Neural cell (in vitro differentiated cells): ENCODE results near the gene THAP8. TPM values are rescaled to one million over a fixed set of nuclear protein-coding genes. Genes with fewer than 3 reads are reported as not detected.

Experiments used
- H2AFZ ChIP-seq: fragments of 200-600, 300-800 bp; sonication (generic), shearing (Covaris generic); 2 replicates; pipeline ENCODE4 v1.6.0; 2014; ENCODE audit warnings: low read depth, mild to moderate bottlenecking, antibody characterized with exemption, low read length, moderate library complexity
- H3F3A ChIP-seq: fragments of 200-600 bp; shearing (Covaris generic); 2 replicates; pipeline ENCODE4 v1.6.1; 2016; ENCODE audit warnings: mild to moderate bottlenecking, moderate library complexity, mixed read lengths, antibody characterized with exemption, low read length; ENCODE audit not compliant: insufficient read depth, poor library complexity, severe bottlenecking
- H3K27ac ChIP-seq: fragments of 200-600, 300-800 bp; sonication (generic), shearing (Covaris generic); 2 replicates; pipeline ENCODE4 v1.5.1; 2014; ENCODE audit warnings: mild to moderate bottlenecking, low read length, moderate library complexity
- H3K27me3 ChIP-seq: fragments of 300-800, 200-600 bp; sonication (generic), shearing (Covaris generic); 2 replicates; pipeline ENCODE4 v1.6.0; 2014; ENCODE audit warnings: mild to moderate bottlenecking, low read depth, low read length, moderate library complexity; ENCODE audit not compliant: insufficient read depth
- H3K36me3 ChIP-seq: fragments of 300-800, 200-600 bp; sonication (generic), shearing (Covaris generic); 2 replicates; pipeline ENCODE4 v1.5.1; 2014; ENCODE audit warnings: mild to moderate bottlenecking, antibody characterized with exemption, low read length, moderate library complexity; ENCODE audit not compliant: insufficient read depth
- H3K4me2 ChIP-seq: fragments of 300-800, 200-600 bp; sonication (generic), shearing (Covaris generic); 2 replicates; pipeline ENCODE4 v1.6.0; 2014; ENCODE audit warnings: mild to moderate bottlenecking, low read length
- H3K4me3 ChIP-seq: fragments of 300-800, 200-600 bp; sonication (generic), shearing (Covaris generic); 2 replicates; pipeline ENCODE4 v1.5.1; 2014; ENCODE audit warnings: mild to moderate bottlenecking, low read length, moderate library complexity
- H3K79me2 ChIP-seq: fragments of 200-600 bp; shearing (Covaris generic); replicated peaks from 2 replicates; pipeline ENCODE4 v1.6.0; 2014; ENCODE audit warnings: mild to moderate bottlenecking, low read length, moderate library complexity; ENCODE audit not compliant: insufficient read depth
- H3K9ac ChIP-seq: fragments of 300-800, 200-600 bp; sonication (generic), shearing (Covaris generic); 2 replicates; pipeline ENCODE4 v1.6.1; 2016; ENCODE audit warnings: mild to moderate bottlenecking, low read length, mixed read lengths
- H3K9me2 ChIP-seq: fragments of 200-600 bp; shearing (Covaris generic); 2 replicates; pipeline ENCODE4 v1.6.1; 2016; ENCODE audit warnings: mild to moderate bottlenecking, low read length, mixed read lengths; ENCODE audit not compliant: insufficient read depth
- H3K9me3 ChIP-seq: fragments of 200-600, 300-800 bp; sonication (generic), shearing (Covaris generic); 2 replicates; pipeline ENCODE4 v1.6.1; 2016; ENCODE audit warnings: mild to moderate bottlenecking, mixed run types, low read length, moderate library complexity, mixed read lengths
- H4K20me1 ChIP-seq: fragments of 200-600 bp; shearing (Covaris generic); 2 replicates; pipeline ENCODE4 v1.6.1; 2016; ENCODE audit warnings: mild to moderate bottlenecking, mixed run types; ENCODE audit not compliant: insufficient read depth
- CTCF ChIP-seq: fragments of 450-650 bp; IDR thresholded peaks from 2 replicates; pipeline ENCODE4 v1.5.1; 2014; ENCODE audit warnings: antibody characterized with exemption, mild to moderate bottlenecking, moderate library complexity; ENCODE audit not compliant: poor library complexity, severe bottlenecking
- EP300 ChIP-seq: fragments of 450-650 bp; conservative IDR thresholded peaks from 2 replicates; pipeline ENCODE4 v1.6.1; 2014; ENCODE audit warnings: antibody characterized with exemption, mild to moderate bottlenecking, moderate library complexity; ENCODE audit not compliant: poor library complexity, severe bottlenecking
- EZH2 ChIP-seq: fragments of 200-600, 300-800 bp; shearing (Covaris generic), sonication (generic); IDR thresholded peaks from 2 replicates; pipeline ENCODE4 v1.6.1; 2014; ENCODE audit warnings: antibody characterized with exemption, low read length, borderline replicate concordance, mild to moderate bottlenecking; ENCODE audit not compliant: insufficient read depth, poor library complexity, severe bottlenecking
- MXI1 ChIP-seq: fragments of 450-650 bp; conservative IDR thresholded peaks from 2 replicates; pipeline ENCODE4 v1.6.1; 2014; ENCODE audit warnings: antibody characterized with exemption, mild to moderate bottlenecking; ENCODE audit not compliant: poor library complexity, severe bottlenecking
- POLR2AphosphoS5 ChIP-seq: IDR thresholded peaks from 2 replicates; pipeline ENCODE4 v1.6.1; 2012
- RAD21 ChIP-seq: fragments of 450-650 bp; conservative IDR thresholded peaks from 2 replicates; pipeline ENCODE4 v1.6.1; 2014; ENCODE audit warnings: antibody characterized with exemption, mild to moderate bottlenecking, moderate library complexity
- SMC3 ChIP-seq: fragments of 450-650 bp; conservative IDR thresholded peaks from 2 replicates; pipeline ENCODE4 v1.6.1; 2014; ENCODE audit warnings: antibody characterized with exemption, mild to moderate bottlenecking, moderate library complexity; ENCODE audit not compliant: poor library complexity
- TAF1 ChIP-seq: IDR thresholded peaks from 2 replicates; pipeline ENCODE4 v1.6.1; 2012; ENCODE audit warnings: low read depth
- polyA plus RNA-seq: library from polyadenylated mRNA; depleted of rRNA; stranded (reverse); fragments of >200 nt; gene quantifications from 2 replicates; pipeline ENCODE4 v1.2.3, GENCODE V29; 2014
- TF ChIP-seq, protein P1 (sequence below): IDR thresholded peaks from 2 replicates; pipeline ENCODE4 v1.6.1; 2012; ENCODE audit warnings: borderline replicate concordance

THAP8 gene
- polyA plus RNA-seq, 1 donor from 2014 or later, result 5.5 TPM

- H3K27me3 ChIP-seq, result no peaks in the 10 kb centered on the region
- H3K9me2 ChIP-seq, result no peaks in the 10 kb centered on the region
- TF ChIP-seq RAD21, result no peak
- TF ChIP-seq POLR2AphosphoS5, result peak; percentile 66
- no peak for TF ChIP-seq TAF1
- TF ChIP-seq CTCF, result no peak
- peak; percentile 57 for TF ChIP-seq MXI1
- TF ChIP-seq, protein P1, sequence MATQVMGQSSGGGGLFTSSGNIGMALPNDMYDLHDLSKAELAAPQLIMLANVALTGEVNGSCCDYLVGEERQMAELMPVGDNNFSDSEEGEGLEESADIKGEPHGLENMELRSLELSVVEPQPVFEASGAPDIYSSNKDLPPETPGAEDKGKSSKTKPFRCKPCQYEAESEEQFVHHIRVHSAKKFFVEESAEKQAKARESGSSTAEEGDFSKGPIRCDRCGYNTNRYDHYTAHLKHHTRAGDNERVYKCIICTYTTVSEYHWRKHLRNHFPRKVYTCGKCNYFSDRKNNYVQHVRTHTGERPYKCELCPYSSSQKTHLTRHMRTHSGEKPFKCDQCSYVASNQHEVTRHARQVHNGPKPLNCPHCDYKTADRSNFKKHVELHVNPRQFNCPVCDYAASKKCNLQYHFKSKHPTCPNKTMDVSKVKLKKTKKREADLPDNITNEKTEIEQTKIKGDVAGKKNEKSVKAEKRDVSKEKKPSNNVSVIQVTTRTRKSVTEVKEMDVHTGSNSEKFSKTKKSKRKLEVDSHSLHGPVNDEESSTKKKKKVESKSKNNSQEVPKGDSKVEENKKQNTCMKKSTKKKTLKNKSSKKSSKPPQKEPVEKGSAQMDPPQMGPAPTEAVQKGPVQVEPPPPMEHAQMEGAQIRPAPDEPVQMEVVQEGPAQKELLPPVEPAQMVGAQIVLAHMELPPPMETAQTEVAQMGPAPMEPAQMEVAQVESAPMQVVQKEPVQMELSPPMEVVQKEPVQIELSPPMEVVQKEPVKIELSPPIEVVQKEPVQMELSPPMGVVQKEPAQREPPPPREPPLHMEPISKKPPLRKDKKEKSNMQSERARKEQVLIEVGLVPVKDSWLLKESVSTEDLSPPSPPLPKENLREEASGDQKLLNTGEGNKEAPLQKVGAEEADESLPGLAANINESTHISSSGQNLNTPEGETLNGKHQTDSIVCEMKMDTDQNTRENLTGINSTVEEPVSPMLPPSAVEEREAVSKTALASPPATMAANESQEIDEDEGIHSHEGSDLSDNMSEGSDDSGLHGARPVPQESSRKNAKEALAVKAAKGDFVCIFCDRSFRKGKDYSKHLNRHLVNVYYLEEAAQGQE, result no peak
- TF ChIP-seq EP300, result no peak
- no peak for TF ChIP-seq EZH2
- TF ChIP-seq SMC3, result no peak
- H3K36me3 ChIP-seq, result peaks cover 5% of the 10 kb centered on the region
- no peaks in the 10 kb centered on the region for H3F3A ChIP-seq
- H3K9me3 ChIP-seq, result no peaks in the 10 kb centered on the region
- peak within 1 kb of the TSS; percentile 72 for H3K4me3 ChIP-seq
- peak within 1 kb of the TSS; percentile 24 for H3K27ac ChIP-seq
- peak within 1 kb of the TSS; percentile 72 for H3K9ac ChIP-seq
- no peaks in the 10 kb centered on the region for H3K79me2 ChIP-seq
- no peaks in the 10 kb centered on the region for H4K20me1 ChIP-seq
- H3K4me2 ChIP-seq, result peak within 1 kb of the TSS; percentile 53
- H2AFZ ChIP-seq, result peak within 1 kb of the TSS; percentile 80
Observed at GRCh38 chr19:36014012-36014924, 39.8 kb downstream of the THAP8 start, which contains the start of gene ALKBH6. Gene ALKBH6 (minus strand): TSS chr19:36014213. CDS start chr19:36013397, 816 bp downstream.

DNA sequence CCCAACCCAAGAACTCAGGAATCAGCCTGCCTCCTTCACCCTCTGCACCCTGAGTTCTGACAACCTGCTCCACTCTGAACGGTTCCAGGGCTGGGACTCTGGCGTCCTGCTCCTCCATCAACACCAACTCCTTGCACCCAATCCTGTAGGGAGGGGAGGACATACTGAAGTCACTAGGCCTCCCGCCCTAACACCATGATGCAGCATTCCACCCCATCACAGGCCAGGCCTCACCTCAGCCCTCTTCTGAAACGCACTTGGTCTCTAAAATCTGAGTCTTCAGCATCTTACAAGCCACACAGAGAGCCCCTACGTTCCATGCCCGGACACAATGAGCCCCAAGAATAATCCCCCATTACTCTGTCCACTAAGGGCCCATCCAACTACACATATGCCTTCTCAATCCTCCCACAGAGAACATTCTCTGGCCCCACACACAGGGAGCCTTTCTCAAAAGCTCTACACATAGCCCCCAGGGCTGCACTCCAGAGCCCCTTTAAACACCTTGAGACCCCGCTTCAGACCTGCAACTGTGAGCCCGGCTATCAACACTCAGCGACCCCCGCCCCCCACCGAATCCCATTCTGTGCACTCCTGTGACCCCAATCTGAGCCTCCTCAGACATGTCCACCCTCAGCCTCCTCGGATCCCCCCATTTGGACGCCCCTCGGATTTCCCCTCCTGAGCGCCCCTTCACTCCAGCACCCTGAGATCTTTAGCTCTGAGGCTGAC lies 40.6 kb downstream of the THAP8 start:
- Histone ChIP-seq H3K9ac (peak overlapping the region; percentile 72), H3K9me3 (no peaks in the 10 kb centered on the region), H3K27ac (peak overlapping the region; percentile 24), H3K27me3 (peaks cover 7% of the 10 kb centered on the region), H4K20me1 (no peaks in the 10 kb centered on the region), H3K36me3 (peaks cover 5% of the 10 kb centered on the region), H3K79me2 (no peaks in the 10 kb centered on the region), H3K4me2 (peak overlapping the region; percentile 53), H3K9me2 (no peaks in the 10 kb centered on the region), H2AFZ (peak overlapping the region; percentile 80), H3K4me3 (peak overlapping the region; percentile 72), H3F3A (no peaks in the 10 kb centered on the region)
- TF ChIP-seq, protein P1, result no peak
- TF ChIP-seq SMC3 (no peak), POLR2AphosphoS5 (no peak), CTCF (no peak), RAD21 (no peak), MXI1 (no peak), TAF1 (no peak), EP300 (no peak), EZH2 (no peak)
